H1 (cell line): ENCODE measurements around the gene ASCC3. TPM values are rescaled to one million over a fixed set of nuclear protein-coding genes. Genes with fewer than 3 reads are reported as not detected.
A peak's percentile ranks its signal among the peaks of the same experiment; 100 is the strongest.

Source experiments
- ASH2L ChIP-seq: fragments of 200-600, 300-600 bp; sonication (generic); IDR thresholded peaks from one replicate; pipeline ENCODE4 v1.7.1; 2017; ENCODE audit warnings: low read length
- BACH1 ChIP-seq: IDR thresholded peaks from 2 replicates; pipeline ENCODE4 v1.6.1; 2012; ENCODE audit warnings: low read length, improper control_type of control experiment
- BRCA1 ChIP-seq: IDR thresholded peaks from 2 replicates; pipeline ENCODE4 v1.6.1; 2012; ENCODE audit warnings: low read depth, low read length, improper control_type of control experiment
- CEBPB ChIP-seq: IDR thresholded peaks from 2 replicates; pipeline ENCODE4 v1.6.1; 2012; ENCODE audit warnings: low read depth, low read length
- EP300 ChIP-seq, 2 experiments: IDR thresholded peaks; 1 replicate in 1 of 2; 2 replicates in 1 of 2; pipeline ENCODE4 v1.6.1; 2011 to 2012; ENCODE audit warnings: low read depth in 2 of 2, low read length in 2 of 2, mild to moderate bottlenecking in 2 of 2, borderline replicate concordance in 1 of 2, inconsistent platforms in 1 of 2, moderate library complexity in 1 of 2
- SIX5 ChIP-seq: IDR thresholded peaks from 2 replicates; pipeline ENCODE4 v1.6.1; 2011; ENCODE audit warnings: mild to moderate bottlenecking, low read depth, low read length
- SP1 ChIP-seq: IDR thresholded peaks from 2 replicates; pipeline ENCODE4 v1.6.1; 2011; ENCODE audit warnings: low read depth, low read length
- TEAD4 ChIP-seq: IDR thresholded peaks from 2 replicates; pipeline ENCODE4 v1.6.1; 2012; ENCODE audit warnings: low read depth, low read length, inconsistent platforms, mixed read lengths
- polyA plus RNA-seq, 7 experiments: library from polyadenylated mRNA; depleted of rRNA in 3 of 7; stranded (reverse) in 5 of 7; unstranded in 2 of 7; fragments of >200 nt in 5 of 7; fragments of 200-250 nt in 2 of 7; gene quantifications; 1 replicate in 5 of 7; 2 replicates in 1 of 7; 4 replicates in 1 of 7; pipeline versions ENCODE4 v1.2.1 to v1.2.3, GENCODE V29; 2011 to 2013; ENCODE audit warnings: missing spikeins in 2 of 7, mixed read lengths in 2 of 7
- total RNA-seq: library from RNA; stranded (reverse); fragmentation: NEBNext Ultra II Directional; extraction: Animal tissue kit (Norgen Biotek cat#: 25700); gene quantifications from 2 replicates; pipeline ENCODE4 v1.2.1, GENCODE V29; 2021
- TF ChIP-seq, protein P1 (sequence below): IDR thresholded peaks from 2 replicates; pipeline ENCODE4 v1.6.1; 2012; ENCODE audit warnings: inconsistent platforms
- TF ChIP-seq, protein P2 (sequence below): IDR thresholded peaks from 2 replicates; pipeline ENCODE4 v1.6.1; 2011; ENCODE audit warnings: low read depth, mild to moderate bottlenecking, low read length; ENCODE audit not compliant: insufficient read depth

Gene ASCC3
- total and polyA plus RNA-seq, 2 of the 8 experiments (the other 6 are each of a cell fraction or from before 2014, with no cell fraction given), result 37.5 to 77.8 TPM

- no peak for TF ChIP-seq BRCA1
- TF ChIP-seq EP300 (IDR thresholded peaks at IDR 0.05; ENCODE audit: borderline replicate concordance in 1 of 2, low read depth in 2 of 2, low read length in 2 of 2), result no peak
- no peak for TF ChIP-seq SP1
- TF ChIP-seq, protein P1, sequence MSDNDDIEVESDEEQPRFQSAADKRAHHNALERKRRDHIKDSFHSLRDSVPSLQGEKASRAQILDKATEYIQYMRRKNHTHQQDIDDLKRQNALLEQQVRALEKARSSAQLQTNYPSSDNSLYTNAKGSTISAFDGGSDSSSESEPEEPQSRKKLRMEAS, result no peak
- no peak for TF ChIP-seq SIX5
- no peak for TF ChIP-seq CEBPB
- no peak for TF ChIP-seq BACH1
- TF ChIP-seq ASH2L, result peak; percentile 26
- 0 out of 2 replicates have a peak, but pooled peaks have one; percentile 33 for TF ChIP-seq TEAD4
- TF ChIP-seq, protein P2, sequence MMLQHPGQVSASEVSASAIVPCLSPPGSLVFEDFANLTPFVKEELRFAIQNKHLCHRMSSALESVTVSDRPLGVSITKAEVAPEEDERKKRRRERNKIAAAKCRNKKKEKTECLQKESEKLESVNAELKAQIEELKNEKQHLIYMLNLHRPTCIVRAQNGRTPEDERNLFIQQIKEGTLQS, result no peak
Measured at GRCh38 chr6:100877851-100878250, 3.3 kb downstream of the ASCC3 start (continued).
